HG02678 (cell line): ENCODE data around the gene CHPF2.

ENCODE experiments used
- ATAC-seq: cut with Tn5 transposase; IDR thresholded peaks from one replicate; pipeline ENCODE4 v1.9.1; 2021; ENCODE audit warnings: mild to moderate bottlenecking, moderate library complexity; ENCODE audit not compliant: unreplicated experiment

CHPF2 gene

GRCh38 chr7:151205730-151206129, 26.6 kb upstream of the CHPF2 start:
- no peak for ATAC-seq

GRCh38 chr7:151206914-151207313, 25.4 kb upstream of the CHPF2 start:
- no peak for ATAC-seq

- ATAC-seq: no peak
Measured at GRCh38 chr7:151207315-151207714, 25.0 kb upstream of the CHPF2 start.

- ATAC-seq: no peak
Measured at GRCh38 chr7:151207804-151208203, 24.5 kb upstream of the CHPF2 start.

GRCh38 chr7:151208253-151208862, 23.9 kb upstream of the CHPF2 start:
- ATAC-seq: no peak

GRCh38 chr7:151209588-151209987, 22.7 kb upstream of the CHPF2 start:
- ATAC-seq: no peak

- ATAC-seq: no peak
Measured at GRCh38 chr7:151210087-151210854, 22.0 kb upstream of the CHPF2 start, which contains the start of gene H2BK1. Gene H2BK1, minus strand, starts transcription at chr7:151210488. Its CDS starts 170 bp downstream, at chr7:151210318.

- ATAC-seq: no peak
Measured at GRCh38 chr7:151211155-151211772, 21.0 kb upstream of the CHPF2 start.

GRCh38 chr7:151212626-151213025, 19.7 kb upstream of the CHPF2 start:
- no peak for ATAC-seq

GRCh38 chr7:151213826-151214225, 18.5 kb upstream of the CHPF2 start:
- ATAC-seq: no peak

- ATAC-seq: no peak
Measured at GRCh38 chr7:151215396-151215795, 16.9 kb upstream of the CHPF2 start.

- no peak for ATAC-seq
Measured at GRCh38 chr7:151218170-151218569, 14.1 kb upstream of the CHPF2 start.

GRCh38 chr7:151223728-151224127, 8.6 kb upstream of the CHPF2 start:
- ATAC-seq: no peak

GRCh38 chr7:151225948-151226510, 6.3 kb upstream of the CHPF2 start:
- ATAC-seq: no peak

- peak; percentile 5 for ATAC-seq
Measured at GRCh38 chr7:151226560-151226874, 5.8 kb upstream of the CHPF2 start.

GRCh38 chr7:151226875-151227782, 5.2 kb upstream of the CHPF2 start, which contains the start of gene ABCF2:
Gene ABCF2, minus strand, starts transcription at chr7:151227205. Its CDS starts 747 bp downstream, at chr7:151226458.
- ATAC-seq: peak; percentile 100

GRCh38 chr7:151228024-151228866, 4.0 kb upstream of the CHPF2 start:
- ATAC-seq: no peak

- no peak for ATAC-seq
Measured at GRCh38 chr7:151229249-151229648, 3.0 kb upstream of the CHPF2 start.

- no peak for ATAC-seq
Measured at GRCh38 chr7:151231080-151231479, 1.2 kb upstream of the CHPF2 start.
